ENCODE measurements around the gene SKIDA1.

DNA sequence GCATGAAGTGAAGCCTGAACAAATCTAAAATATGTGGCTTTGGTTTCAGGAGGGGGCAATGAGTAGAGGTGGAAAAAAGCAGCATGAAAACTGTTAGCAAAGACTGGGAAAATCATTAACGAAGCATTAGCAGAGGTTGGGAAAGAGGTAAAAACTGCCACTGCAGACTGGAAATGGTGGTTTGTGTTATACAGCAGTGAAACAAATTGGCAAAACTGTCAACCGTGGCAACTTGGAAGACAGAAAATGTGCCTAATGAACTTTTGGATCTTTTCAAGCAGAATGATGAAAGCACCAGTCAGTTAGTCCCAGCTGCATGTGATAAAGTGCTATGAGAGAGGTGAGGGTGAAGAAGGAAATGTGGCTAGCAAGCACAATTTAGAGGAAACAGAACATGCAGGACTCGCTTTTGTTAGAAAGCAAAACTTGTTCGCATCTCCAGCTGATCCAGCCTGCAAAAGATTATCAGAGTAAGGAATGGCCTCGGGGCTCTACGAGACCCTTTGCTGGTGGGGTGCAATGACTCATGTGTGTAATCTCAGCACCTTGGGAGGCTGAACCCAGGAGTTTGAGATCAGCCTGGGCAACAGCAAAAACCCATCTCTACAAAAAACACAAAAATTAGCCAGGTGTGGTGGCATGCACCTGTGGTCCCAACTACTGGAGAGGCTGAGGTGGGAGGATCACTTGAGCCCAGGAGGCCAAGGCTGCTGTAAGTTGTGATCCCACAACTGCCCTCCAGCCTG lies 45.7 kb downstream of the SKIDA1 start:
- TF ChIP-seq ELF1 (IDR thresholded peaks at IDR 0.05; ENCODE audit: borderline replicate concordance, low read depth) (no peak), EGR1 (IDR thresholded peaks at IDR 0.05; ENCODE audit: low read depth) (no peak), ZFX (IDR thresholded peaks at IDR 0.05) (no peak), POLR2A (IDR thresholded peaks at IDR 0.05; ENCODE audit: borderline replicate concordance, extremely low read depth, insufficient read depth, insufficient read length) (no peak), SIN3A (IDR thresholded peaks at IDR 0.05; ENCODE audit: low read depth) (no peak), EZH2phosphoT487 (IDR thresholded peaks at IDR 0.05; ENCODE audit: borderline replicate concordance) (no peak), SRF (IDR thresholded peaks at IDR 0.05; ENCODE audit: low read depth) (no peak), SP1 (IDR thresholded peaks at IDR 0.05; ENCODE audit: low read depth) (no peak), FOSL1 (IDR thresholded peaks at IDR 0.05; ENCODE audit: low read depth) (no peak), POLR2AphosphoS5 (IDR thresholded peaks at IDR 0.05; ENCODE audit: low read depth, low read length) (no peak)
- TF ChIP-seq, protein P1, sequence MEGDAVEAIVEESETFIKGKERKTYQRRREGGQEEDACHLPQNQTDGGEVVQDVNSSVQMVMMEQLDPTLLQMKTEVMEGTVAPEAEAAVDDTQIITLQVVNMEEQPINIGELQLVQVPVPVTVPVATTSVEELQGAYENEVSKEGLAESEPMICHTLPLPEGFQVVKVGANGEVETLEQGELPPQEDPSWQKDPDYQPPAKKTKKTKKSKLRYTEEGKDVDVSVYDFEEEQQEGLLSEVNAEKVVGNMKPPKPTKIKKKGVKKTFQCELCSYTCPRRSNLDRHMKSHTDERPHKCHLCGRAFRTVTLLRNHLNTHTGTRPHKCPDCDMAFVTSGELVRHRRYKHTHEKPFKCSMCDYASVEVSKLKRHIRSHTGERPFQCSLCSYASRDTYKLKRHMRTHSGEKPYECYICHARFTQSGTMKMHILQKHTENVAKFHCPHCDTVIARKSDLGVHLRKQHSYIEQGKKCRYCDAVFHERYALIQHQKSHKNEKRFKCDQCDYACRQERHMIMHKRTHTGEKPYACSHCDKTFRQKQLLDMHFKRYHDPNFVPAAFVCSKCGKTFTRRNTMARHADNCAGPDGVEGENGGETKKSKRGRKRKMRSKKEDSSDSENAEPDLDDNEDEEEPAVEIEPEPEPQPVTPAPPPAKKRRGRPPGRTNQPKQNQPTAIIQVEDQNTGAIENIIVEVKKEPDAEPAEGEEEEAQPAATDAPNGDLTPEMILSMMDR (IDR thresholded peaks at IDR 0.05 in 2 of 3, conservative IDR thresholded peaks at IDR 0.05 in 1 of 3; ENCODE audit: borderline replicate concordance in 1 of 3, insufficient read depth in 1 of 3, low read depth in 2 of 3, low read length in 2 of 3): no peak
- TF ChIP-seq, protein P2, sequence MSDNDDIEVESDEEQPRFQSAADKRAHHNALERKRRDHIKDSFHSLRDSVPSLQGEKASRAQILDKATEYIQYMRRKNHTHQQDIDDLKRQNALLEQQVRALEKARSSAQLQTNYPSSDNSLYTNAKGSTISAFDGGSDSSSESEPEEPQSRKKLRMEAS (IDR thresholded peaks at IDR 0.05): no peak
